Suprapubic skin (tissue), 4 donors: Measurements from ENCODE around the gene VAV2. TPM values are rescaled to one million over a fixed set of nuclear protein-coding genes. Genes with fewer than 3 reads are reported as not detected.

Experiments used
- DNase-seq, 2 donors: peaks; one replicate each; pipeline ENCODE4 v3.0.0-alpha.2; 2019; ENCODE audit warnings: low spot score in 2 of 2
- H3K27ac ChIP-seq: fragments of 200-600 bp; sonication (generic); one replicate; pipeline ENCODE4 v1.5.1; 2019
- H3K27me3 ChIP-seq: fragments of 200-600 bp; sonication (generic); one replicate; pipeline ENCODE4 v1.5.1; 2019
- H3K36me3 ChIP-seq: fragments of 200-600 bp; sonication (generic); one replicate; pipeline ENCODE4 v1.5.1; 2019
- H3K4me1 ChIP-seq: fragments of 200-600 bp; sonication (generic); one replicate; pipeline ENCODE4 v1.5.1; 2019
- H3K4me3 ChIP-seq: fragments of 200-600 bp; sonication (generic); one replicate; pipeline ENCODE4 v1.5.1; 2019; ENCODE audit warnings: mild to moderate bottlenecking
- H3K9me3 ChIP-seq: fragments of 200-600 bp; sonication (generic); one replicate; pipeline ENCODE4 v1.5.1; 2019
- EP300 ChIP-seq: sonication (generic); formaldehyde crosslinking; IDR thresholded peaks from one replicate; pipeline ENCODE4 v1.6.1; 2017; ENCODE audit warnings: antibody characterized with exemption
- POLR2A ChIP-seq, 2 donors: fragments of 450-650 bp; IDR thresholded peaks; one replicate each; pipeline ENCODE4 v1.6.1; 2017; ENCODE audit warnings: antibody characterized with exemption in 2 of 2, mild to moderate bottlenecking in 2 of 2, moderate library complexity in 2 of 2
- POLR2AphosphoS5 ChIP-seq, 3 donors: sonication (generic); formaldehyde crosslinking; IDR thresholded peaks; one replicate each; pipeline ENCODE4 v1.6.1; 2017; ENCODE audit warnings: antibody characterized with exemption in 3 of 3
- WGBS: methylation state at CpG from one replicate; pipeline ENCODE4 v1.1.5; 2018; 5-methylcytosine and 5-hydroxymethylcytosine counted together
- total RNA-seq, 4 donors: library from RNA; depleted of rRNA; stranded (reverse); fragments of >200 nt; gene quantifications; one replicate each; pipeline ENCODE4 v1.1.0, GENCODE V29; 2016
- TF ChIP-seq, protein P1 (sequence below), 2 donors: fragments of 200-600 bp in 1 of 2; fragments of 450-650 bp in 1 of 2; sonication (generic) in 1 of 2; IDR thresholded peaks; one replicate each; pipeline ENCODE4 v1.5.1; 2016 to 2019; ENCODE audit warnings: antibody characterized with exemption in 2 of 2, mild to moderate bottlenecking in 1 of 2, moderate library complexity in 1 of 2

The VAV2 gene
- total RNA-seq, 4 donors from 2014 or later, result 5.2 to 10.3 (median 6.4) TPM

DNA sequence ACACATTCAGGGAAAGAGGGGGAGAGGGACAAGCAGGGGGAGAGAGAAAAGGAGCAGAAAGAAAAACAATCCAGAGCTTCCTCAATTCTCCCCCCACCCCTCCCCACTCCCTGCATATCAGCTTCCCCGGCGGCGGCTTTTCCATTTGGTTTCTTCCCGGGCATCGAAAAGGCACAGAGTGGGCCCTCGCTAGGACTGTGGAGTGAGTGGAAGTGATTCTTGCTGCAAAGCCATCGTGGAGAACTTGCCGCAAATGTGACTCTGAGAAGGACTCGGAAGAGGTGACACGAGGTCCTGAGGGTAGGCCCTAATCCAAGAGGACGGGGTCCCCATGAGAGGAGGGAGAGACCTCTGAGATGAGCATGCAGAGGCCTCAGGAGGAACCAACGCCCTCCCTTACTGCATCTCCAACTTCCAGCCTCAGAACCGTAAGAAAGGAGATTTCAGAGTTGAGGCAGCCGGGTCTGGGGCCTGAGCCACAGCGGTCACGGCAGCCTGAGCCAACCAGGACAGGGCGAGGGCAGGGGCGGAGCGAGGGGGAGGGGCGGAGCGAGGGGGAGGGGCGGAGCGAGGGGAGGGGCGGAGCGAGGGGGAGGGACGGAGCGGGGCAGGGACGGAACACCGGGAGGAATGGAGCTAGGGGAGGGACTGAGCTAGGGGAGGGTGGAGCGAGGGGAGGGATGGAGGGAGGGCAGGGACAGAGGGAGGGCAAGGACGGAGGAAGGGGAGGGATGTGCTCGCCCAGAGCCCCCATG is 232.8 kb downstream of the VAV2 start:
- H3K27me3 ChIP-seq, result no peaks in the 10 kb centered on the region
- WGBS, result 74% methylated on average over 31 of the region's 32 CpGs
- peaks cover 4% of the 10 kb centered on the region for H3K4me1 ChIP-seq
- H3K27ac ChIP-seq, result no peak overlapping the region
- no peak for DNase-seq
- peaks cover 26% of the 10 kb centered on the region for H3K36me3 ChIP-seq
- H3K4me3 ChIP-seq, result no peak overlapping the region
- H3K9me3 ChIP-seq, result no peaks in the 10 kb centered on the region
- no peak for TF ChIP-seq POLR2A (IDR thresholded peaks at IDR 0.05)
- TF ChIP-seq, protein P1, sequence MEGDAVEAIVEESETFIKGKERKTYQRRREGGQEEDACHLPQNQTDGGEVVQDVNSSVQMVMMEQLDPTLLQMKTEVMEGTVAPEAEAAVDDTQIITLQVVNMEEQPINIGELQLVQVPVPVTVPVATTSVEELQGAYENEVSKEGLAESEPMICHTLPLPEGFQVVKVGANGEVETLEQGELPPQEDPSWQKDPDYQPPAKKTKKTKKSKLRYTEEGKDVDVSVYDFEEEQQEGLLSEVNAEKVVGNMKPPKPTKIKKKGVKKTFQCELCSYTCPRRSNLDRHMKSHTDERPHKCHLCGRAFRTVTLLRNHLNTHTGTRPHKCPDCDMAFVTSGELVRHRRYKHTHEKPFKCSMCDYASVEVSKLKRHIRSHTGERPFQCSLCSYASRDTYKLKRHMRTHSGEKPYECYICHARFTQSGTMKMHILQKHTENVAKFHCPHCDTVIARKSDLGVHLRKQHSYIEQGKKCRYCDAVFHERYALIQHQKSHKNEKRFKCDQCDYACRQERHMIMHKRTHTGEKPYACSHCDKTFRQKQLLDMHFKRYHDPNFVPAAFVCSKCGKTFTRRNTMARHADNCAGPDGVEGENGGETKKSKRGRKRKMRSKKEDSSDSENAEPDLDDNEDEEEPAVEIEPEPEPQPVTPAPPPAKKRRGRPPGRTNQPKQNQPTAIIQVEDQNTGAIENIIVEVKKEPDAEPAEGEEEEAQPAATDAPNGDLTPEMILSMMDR (IDR thresholded peaks at IDR 0.05), result no peak
- no peak for TF ChIP-seq EP300
- TF ChIP-seq POLR2AphosphoS5 (IDR thresholded peaks at IDR 0.05), result no peak

- TF ChIP-seq, protein P1 (IDR thresholded peaks at IDR 0.05), result no peak
- TF ChIP-seq EP300 (no peak), POLR2A (IDR thresholded peaks at IDR 0.05) (no peak), POLR2AphosphoS5 (IDR thresholded peaks at IDR 0.05) (no peak)
- H3K36me3 ChIP-seq, result peaks cover 15% of the 10 kb centered on the region
- DNase-seq, result no peak
- H3K27me3 ChIP-seq, result no peaks in the 10 kb centered on the region
- WGBS, result 86% methylated on average over 7 of the region's 7 CpGs
- H3K4me1 ChIP-seq, result peaks cover 4% of the 10 kb centered on the region
- no peaks in the 10 kb centered on the region for H3K9me3 ChIP-seq
- H3K4me3 ChIP-seq, result no peak overlapping the region
- no peak overlapping the region for H3K27ac ChIP-seq
These were observed 233.9 kb downstream of the VAV2 start for GRCh38 chr9:133758228-133758627.

DNA sequence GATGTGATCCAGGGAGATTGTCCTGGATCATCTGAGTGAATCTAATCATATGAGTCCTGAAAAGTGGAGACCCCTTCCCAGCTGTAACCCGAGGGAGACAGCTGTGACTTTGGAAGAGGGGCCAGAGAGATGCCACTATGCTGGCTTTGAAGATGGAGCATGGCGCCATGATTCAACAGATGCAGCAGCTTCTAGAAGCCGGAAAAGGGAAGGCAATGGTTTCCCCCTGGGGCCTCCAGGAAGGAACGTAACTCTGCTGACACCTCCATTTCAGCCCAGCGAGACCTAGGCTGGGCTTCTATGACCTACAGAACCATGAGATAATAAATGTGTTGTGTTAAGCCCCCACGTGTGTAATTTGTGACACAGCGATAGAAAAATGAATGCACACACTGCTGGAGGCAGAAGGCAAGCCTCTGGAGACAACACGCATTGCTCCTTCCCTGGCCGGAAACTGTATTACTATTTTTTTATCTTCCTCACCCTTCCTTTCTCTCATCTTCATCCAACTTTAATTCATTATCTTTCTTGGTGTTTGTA is 237.4 kb downstream of the VAV2 start:
- TF ChIP-seq EP300 (no peak), POLR2AphosphoS5 (IDR thresholded peaks at IDR 0.05) (no peak), POLR2A (IDR thresholded peaks at IDR 0.05) (no peak)
- TF ChIP-seq, protein P1 (IDR thresholded peaks at IDR 0.05), result no peak
- Histone ChIP-seq H3K9me3 (no peaks in the 10 kb centered on the region), H3K27me3 (peaks cover 30% of the 10 kb centered on the region), H3K27ac (no peak overlapping the region), H3K4me1 (peaks cover 4% of the 10 kb centered on the region), H3K36me3 (no peaks in the 10 kb centered on the region), H3K4me3 (no peak overlapping the region)
- DNase-seq, result no peak
- WGBS, result 38% methylated on average over 9 of the region's 9 CpGs

- Histone ChIP-seq H3K9me3 (no peaks in the 10 kb centered on the region), H3K36me3 (no peaks in the 10 kb centered on the region), H3K27me3 (peaks cover 32% of the 10 kb centered on the region), H3K27ac (no peak overlapping the region), H3K4me1 (peaks cover 4% of the 10 kb centered on the region), H3K4me3 (no peak overlapping the region)
- TF ChIP-seq EP300, result no peak
- TF ChIP-seq POLR2A (IDR thresholded peaks at IDR 0.05), result no peak
- TF ChIP-seq, protein P1 (IDR thresholded peaks at IDR 0.05), result no peak
- TF ChIP-seq POLR2AphosphoS5 (IDR thresholded peaks at IDR 0.05), result no peak
- no peak for DNase-seq
- 88% methylated on average over 6 of the region's 6 CpGs for WGBS
These were observed 237.9 kb downstream of the VAV2 start for GRCh38 chr9:133754187-133754586.

- H3K27me3 ChIP-seq, result peaks cover 32% of the 10 kb centered on the region
- 66% methylated on average over 8 of the region's 9 CpGs for WGBS
These were observed 239.2 kb downstream of the VAV2 start for GRCh38 chr9:133752739-133753446.

More at GRCh38 chr9:133752739-133753446, 239.2 kb downstream of the VAV2 start:
- DNase-seq, result no peak
- no peak overlapping the region for H3K27ac ChIP-seq
- H3K9me3 ChIP-seq, result no peaks in the 10 kb centered on the region
- TF ChIP-seq POLR2A (IDR thresholded peaks at IDR 0.05) (no peak), POLR2AphosphoS5 (IDR thresholded peaks at IDR 0.05) (no peak), EP300 (no peak)
- TF ChIP-seq, protein P1 (IDR thresholded peaks at IDR 0.05), result no peak
- peaks cover 4% of the 10 kb centered on the region for H3K4me1 ChIP-seq
- no peak overlapping the region for H3K4me3 ChIP-seq
- H3K36me3 ChIP-seq, result no peaks in the 10 kb centered on the region
